ENCODE results near the gene PPM1D.

DNA sequence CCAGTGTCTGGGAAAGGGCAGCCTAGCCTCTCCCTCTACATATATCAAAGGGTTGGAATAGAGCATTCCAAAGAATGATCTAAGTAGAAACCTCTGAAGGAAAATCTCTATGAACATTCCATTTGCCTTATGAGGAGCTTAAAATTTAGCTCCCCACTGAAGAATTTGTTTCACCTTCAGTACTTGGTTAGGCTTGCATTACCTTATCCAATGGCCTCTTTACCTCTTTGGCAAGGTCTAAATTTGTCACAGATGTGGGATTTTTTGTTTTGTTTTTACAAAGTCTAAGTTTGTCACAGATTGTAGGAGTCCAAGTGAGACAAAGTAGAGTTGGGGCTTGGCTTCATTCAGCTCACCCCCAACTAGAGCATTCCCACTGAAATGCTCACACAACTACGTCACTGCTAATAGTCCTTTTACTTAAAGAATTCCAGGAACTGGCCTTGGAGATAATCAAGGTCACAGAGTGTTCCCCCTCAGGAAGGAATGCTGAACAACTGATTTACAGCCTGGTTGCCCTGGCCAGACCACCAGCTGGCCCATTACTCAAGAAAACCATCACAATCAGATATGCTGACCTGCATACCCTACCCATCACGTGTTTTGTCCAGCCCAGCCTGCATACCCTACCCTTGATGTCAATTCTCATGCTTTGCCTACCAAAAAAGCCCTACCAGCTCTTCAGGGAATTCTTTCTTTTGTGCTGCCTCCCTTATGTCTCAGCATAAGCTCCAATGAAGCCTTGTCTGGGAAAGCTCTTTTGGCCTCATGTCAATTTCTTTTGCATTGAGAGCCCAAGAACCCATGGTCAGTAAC, 26.5 kb upstream of the PPM1D start:
- TF ChIP-seq, protein P1, sequence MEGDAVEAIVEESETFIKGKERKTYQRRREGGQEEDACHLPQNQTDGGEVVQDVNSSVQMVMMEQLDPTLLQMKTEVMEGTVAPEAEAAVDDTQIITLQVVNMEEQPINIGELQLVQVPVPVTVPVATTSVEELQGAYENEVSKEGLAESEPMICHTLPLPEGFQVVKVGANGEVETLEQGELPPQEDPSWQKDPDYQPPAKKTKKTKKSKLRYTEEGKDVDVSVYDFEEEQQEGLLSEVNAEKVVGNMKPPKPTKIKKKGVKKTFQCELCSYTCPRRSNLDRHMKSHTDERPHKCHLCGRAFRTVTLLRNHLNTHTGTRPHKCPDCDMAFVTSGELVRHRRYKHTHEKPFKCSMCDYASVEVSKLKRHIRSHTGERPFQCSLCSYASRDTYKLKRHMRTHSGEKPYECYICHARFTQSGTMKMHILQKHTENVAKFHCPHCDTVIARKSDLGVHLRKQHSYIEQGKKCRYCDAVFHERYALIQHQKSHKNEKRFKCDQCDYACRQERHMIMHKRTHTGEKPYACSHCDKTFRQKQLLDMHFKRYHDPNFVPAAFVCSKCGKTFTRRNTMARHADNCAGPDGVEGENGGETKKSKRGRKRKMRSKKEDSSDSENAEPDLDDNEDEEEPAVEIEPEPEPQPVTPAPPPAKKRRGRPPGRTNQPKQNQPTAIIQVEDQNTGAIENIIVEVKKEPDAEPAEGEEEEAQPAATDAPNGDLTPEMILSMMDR (IDR thresholded peaks at IDR 0.05; ENCODE audit: low read depth, low read length, poor library complexity, severe bottlenecking), result no peak
- no peak for TF ChIP-seq EZH2phosphoT487 (IDR thresholded peaks at IDR 0.05; ENCODE audit: borderline replicate concordance, low read length)

Data from DOHH2 (cell line).